Myocyte (in vitro differentiated cells): Measurements from ENCODE around the gene CPXM1. TPM values are rescaled to one million over a fixed set of nuclear protein-coding genes. Genes with fewer than 3 reads are reported as not detected.

Experiments
- DNase-seq: peaks from one replicate; pipeline ENCODE4 v3.0.0-alpha.2; 2012; ENCODE audit warnings: low read depth
- total RNA-seq: library from RNA; depleted of rRNA; stranded (reverse); fragments of >200 nt; gene quantifications from 2 replicates; pipeline ENCODE4 v1.2.3, GENCODE V29; 2014

CPXM1 gene
- total RNA-seq, 1 donor from 2014 or later: not detected

DNA sequence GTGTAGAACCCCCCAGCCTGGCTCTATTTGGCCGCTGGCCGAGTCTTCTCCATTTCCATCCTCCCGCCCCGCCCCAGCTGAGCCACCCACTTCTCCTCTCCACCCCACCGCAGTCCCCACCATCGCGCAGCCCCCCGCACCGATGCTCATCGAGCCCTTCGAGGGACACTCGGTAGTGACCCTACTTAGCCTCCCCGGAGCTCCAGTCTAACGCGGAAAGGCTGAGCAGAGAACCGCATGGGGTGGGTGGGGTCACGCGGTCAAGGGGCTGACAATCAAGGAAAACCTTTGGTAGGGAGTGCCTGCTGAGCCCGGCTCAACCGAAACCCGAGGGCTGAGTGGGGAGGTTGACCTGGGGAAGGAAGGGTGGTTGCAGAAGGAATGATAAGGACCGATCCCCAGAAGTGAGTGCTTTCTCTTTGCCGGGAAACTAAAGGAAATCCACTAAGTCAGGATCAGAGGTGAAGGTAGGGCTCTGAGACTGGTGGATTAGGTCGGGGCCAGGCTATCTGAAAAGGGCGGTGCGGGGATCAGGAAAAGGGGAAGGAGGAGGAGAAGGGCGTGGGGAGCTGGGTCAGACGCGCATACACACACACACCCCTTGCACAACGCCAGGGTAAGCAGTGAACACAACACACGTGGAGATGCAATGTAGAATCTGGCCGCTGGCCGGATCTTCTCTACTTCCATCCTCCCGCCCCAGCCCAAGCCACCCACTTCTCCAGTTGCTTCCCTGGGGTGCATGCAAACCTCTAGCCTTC is 49.8 kb downstream of the CPXM1 start:
- DNase-seq: no peak

DNA sequence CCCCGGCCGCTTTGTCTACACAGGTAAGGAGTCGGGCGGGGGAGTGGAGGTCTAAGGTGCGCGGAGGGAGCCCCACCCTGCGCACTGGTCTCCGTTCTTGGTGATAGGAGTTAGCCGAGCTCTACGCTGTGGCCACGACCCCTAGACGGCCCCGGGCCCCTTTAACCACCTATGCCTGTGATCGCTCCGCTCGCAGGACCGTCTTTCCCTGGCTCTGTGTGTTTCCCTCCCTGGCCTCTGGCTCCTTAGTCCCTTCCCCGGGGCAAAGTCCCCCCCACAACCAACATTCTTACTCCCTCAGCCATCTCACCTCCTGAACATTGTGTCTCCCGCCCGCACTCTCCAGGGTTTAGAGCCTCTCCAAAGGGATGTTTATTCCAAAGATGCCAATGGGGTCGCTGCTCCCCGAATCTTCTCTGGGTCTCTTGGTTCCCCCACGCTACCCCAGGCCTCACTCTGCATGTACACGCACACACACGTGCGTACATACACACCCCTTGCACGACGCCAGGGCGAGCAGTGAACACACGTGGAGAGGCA is 50.4 kb downstream of the CPXM1 start:
- DNase-seq: no peak

DNA sequence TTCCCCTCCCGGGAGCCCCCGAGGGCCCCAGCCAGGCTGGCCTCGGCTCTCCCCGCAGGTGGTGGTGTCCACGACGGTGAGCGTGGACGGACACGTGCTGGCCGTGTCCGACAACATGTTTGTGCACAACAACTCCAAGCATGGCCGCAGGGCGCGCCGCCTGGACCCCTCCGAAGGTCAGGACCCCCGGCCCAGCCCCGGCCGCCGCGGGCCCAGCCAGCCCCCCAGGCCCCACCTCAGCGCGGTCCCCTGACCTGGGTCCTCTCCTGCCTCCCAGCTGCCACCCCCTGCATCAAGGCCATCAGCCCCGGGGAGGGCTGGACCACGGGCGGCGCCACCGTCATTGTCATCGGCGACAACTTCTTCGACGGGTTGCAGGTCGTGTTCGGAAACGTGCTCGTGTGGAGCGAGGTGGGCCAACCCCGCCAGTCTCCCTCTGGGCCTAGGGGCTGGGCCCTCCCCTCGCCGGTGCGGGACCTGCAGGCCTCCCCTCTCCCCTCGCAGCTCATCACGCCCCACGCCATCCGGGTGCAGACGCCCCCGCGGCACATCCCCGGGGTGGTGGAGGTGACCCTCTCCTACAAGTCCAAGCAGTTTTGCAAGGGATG is 51.0 kb downstream of the CPXM1 start:
- DNase-seq: no peak

DNA sequence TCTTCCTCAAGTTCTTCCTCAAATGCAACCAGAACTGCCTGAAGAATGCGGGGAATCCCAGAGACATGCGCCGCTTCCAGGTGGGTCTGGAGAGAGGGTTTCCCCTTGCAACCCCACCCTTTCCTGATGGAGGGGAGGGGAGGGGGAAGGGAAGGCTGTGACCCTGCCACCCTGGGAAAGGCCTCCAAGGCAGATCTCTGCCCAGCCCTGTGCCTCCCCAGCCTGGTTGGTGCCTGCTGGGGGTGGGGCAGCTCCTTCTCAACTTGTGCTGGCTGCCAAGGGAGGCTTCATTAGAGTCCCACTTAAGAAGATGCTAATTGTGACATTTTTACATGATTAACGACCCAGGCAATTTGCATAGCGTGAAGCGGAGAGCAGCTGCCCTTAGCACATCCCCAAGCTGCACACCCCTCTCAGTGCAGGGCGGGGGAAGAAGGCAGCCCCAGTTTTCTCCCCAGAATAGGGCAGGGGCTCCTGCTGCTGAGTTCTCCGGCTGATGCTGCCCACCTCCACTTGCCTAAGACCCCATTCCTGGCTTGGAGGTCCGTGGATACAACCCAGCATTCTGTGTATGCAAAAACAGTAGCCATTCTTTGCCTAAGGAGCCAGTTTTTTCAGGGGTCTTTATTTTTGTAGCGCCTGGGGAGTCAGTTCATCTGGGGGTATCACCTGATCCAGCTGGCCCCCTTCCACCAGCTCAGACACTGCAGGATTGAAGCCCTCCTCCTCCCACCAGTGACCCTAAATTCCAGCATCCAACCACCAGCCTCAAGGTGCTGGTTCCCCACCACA is 51.7 kb downstream of the CPXM1 start:
- DNase-seq: no peak

DNA sequence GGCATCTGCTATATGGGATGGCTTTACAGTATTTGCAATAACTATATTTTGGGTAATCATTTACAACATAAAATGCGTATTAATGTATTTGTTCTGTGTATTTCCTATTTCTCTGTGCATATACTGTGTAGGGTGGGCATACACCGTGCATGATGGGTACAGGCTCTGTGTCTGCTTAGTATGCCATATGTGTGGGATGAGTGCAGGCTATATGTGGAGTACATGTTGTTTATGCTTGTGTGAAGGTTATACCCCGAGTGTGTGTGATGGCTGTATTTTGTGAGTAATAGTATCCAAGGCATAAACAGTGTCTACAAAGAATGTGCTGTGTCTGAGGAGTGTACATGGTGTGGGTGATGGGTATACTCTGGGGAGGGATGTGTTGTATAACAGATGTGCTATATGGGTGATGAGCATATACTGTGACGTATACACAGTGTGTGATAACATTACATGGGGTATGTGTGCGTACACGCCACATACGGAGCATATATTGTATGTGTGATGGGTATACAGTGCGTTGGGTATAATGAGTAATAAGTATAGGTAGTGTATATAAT is 52.7 kb downstream of the CPXM1 start:
- DNase-seq: no peak

DNA sequence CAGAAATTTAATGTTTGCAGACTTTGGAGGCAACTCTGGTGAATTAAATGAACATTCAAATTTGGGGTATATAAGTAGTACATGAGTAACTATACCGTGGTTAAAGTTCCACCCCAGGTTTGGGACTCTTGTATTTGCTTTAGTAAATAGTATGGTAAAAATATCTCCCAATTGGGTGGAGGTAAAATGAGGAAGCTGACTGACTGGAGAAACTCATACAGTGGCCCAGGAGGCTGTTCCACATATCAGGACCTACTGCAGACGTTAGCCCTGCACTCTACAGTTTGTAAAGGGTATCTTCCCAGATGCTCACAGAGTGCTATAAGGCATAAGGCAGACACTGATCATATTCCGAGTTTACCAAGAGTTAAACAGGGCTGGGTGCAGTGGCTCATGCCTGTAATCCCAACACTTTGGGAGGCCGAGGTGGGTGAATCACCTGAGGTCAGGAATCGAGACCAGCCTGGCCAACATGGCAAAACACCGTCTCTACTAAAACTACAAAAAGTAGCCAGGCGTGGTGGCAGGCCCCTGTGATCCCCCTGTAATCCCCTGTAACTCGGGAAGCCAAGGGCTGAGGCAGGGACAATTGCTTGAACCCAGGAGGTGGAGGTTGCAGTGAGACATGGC is 53.7 kb downstream of the CPXM1 start:
- DNase-seq: no peak

DNA sequence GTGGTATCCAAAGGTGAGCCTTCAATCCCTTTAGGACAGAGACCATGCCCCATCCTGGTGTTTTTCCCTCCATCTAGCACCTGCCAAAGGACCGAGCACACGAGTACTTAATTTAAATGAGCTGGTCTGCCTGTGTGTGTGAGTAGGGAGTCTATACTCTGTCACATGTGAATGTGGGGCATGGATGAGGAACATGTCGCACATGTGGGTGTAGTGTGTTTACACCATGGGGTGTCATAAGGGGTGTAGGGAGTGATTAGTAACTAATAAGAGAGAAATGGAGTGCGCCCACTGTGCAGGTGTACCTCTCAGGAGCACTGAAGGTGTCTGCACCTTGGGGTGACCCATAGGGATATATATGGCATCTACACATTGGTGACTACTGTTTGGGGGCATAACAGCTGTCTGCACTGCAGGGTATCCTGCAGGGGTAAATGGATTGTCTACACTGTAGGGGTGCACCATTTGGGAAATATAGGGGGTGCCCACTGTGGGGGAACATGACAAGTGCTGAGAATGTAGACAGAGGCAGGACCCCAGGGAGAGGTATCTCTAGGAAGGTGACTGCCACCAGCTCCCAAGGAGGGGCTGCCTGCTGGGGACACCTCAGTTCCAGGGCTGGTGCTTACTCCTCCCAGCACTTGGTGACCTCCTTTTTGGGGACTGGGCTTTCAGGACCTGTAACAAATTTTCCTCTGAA is 54.3 kb downstream of the CPXM1 start:
- no peak for DNase-seq

DNA sequence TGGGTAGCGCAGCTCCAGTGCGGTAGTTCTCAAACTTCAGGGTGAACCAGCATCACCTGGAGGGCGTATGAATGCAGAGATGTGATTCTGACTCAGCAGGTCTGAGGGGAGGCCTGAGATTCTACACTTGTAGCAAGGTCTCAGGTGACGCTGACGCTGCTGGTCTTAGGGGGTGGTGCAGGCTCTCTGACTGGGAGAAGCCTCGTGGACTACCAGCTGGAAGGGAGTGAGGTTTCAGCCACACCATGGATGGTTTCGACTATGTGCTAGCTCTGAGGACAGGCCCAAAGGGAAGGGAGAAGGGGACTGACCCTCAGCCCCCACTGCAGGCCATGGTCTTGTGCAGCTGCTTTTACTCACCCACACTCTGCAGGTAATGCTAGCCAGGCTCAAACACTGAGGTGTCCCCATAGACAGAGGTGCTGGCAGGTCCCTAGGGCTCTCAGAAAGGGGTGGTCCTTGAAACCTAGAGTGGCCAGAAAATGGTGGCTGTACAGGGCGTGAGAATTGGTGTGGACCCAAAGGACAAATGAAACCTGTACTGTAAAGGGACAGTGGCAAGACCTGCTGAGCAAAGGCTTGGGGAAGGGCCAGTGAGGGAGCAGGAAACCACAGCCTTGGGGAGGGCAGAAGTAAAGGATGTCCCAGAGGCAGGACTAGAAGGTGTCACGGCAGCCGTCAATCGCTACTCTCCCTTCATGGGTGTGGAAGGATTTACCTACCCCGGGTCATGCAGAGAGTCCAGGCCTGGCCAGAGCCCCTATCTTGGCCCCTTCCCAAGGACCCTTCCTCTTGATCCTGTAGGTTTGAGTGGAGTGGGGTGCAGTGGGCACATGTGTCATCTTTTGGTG is 55.1 kb downstream of the CPXM1 start:
- no peak for DNase-seq

Other genes with a start within 250 kb of the CPXM1 start
- 92.1 and 94.2 TPM in 2 replicates for gene NOP56, start 148.0 kb downstream of the CPXM1 start, total RNA-seq
- gene IDH3B, start 136.4 kb downstream of the CPXM1 start, total RNA-seq: 128 and 138 TPM in 2 replicates
- 0.31 and 0.94 TPM in 2 replicates for gene EBF4, start 107.8 kb downstream of the CPXM1 start, total RNA-seq
- not detected in 2 replicates for gene C20orf141, start 14.4 kb upstream of the CPXM1 start, total RNA-seq
- gene TMEM239, start 15.7 kb upstream of the CPXM1 start, total RNA-seq: not detected in 2 replicates
- 16.3 and 31.4 TPM in 2 replicates for gene PCED1A, start 40.0 kb upstream of the CPXM1 start, total RNA-seq
- gene VPS16, start 40.1 kb upstream of the CPXM1 start, total RNA-seq: 30.1 and 31.3 TPM in 2 replicates
- 22.0 and 30.4 TPM in 2 replicates for gene PTPRA, start 72.9 kb upstream of the CPXM1 start, total RNA-seq
- gene GNRH2, start 243.0 kb upstream of the CPXM1 start, total RNA-seq: not detected in 2 replicates
- gene MRPS26, start 245.4 kb upstream of the CPXM1 start, total RNA-seq: 51.2 and 56.8 TPM in 2 replicates